HG03025 (cell line): ENCODE results near the gene ING1.
"Not testable (repeated sequence)": the region's sequence is repeated elsewhere in the genome, so short reads cannot be mapped to it uniquely, and the experiment has no call there.

Experiments
- ATAC-seq: cut with Tn5 transposase; IDR thresholded peaks from one replicate; pipeline ENCODE4 v1.9.1; 2021; ENCODE audit warnings: mild to moderate bottlenecking, moderate library complexity; ENCODE audit not compliant: unreplicated experiment, low FRiP score

The ING1 gene

DNA sequence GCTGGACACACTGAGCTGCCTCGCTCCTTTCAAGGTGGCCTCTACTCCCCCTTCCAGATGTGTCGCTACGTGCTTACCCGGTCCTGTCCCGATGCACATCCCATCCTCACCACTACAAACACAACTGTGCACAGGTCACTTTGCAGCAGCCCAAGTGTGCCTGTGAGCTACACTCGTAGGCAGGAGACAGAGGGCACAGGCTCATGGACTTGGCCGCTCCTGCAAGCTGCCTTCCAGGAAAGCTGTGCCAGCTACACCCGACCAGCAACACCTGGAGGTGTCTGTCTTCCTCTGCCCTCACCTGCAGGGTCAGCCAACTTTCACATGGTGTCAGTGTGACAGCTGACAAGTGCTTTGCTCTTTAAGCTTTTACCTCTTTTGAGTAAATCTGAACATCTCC lies 23.0 kb upstream of the ING1 start:
- no peak for ATAC-seq

DNA sequence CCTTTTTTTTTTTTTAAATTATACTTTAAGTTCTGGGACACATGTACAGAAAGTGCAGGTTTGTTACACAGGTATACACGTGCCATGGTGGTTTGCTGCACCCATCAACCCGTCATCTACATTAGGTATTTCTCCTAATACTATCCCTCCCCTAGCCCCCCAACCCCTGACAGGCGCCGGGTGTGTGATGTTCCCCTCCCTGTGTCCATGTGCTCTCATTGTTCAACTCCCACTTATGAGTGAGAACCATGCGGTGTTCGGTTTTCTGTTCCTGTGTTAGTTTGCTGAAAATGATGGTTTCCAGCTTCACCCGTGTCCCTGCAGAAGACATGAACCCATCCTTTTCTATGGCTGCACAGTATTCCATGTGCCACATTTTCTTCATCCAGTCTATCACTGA lies 17.7 kb upstream of the ING1 start:
- ATAC-seq: not testable (repeated sequence)

DNA sequence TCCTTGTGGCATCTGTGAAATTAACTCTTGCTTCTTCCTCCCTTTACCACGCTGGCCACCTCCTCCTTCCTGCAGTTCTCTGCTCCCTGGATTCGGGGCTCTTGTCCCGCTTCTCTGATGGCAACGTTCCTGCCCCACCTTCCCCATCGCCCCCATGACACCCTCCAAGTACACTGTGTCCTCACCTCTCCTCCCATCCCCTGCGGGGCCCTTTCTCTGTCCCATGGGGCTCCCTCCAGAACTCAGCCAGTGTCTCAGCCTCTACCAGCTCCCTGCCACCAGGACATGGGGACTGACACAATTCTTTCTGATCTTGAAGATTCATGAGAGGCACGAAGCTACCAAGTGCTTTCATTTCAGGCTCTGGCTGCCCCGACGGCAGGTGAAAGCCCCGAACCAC lies 16.7 kb upstream of the ING1 start:
- no peak for ATAC-seq

DNA sequence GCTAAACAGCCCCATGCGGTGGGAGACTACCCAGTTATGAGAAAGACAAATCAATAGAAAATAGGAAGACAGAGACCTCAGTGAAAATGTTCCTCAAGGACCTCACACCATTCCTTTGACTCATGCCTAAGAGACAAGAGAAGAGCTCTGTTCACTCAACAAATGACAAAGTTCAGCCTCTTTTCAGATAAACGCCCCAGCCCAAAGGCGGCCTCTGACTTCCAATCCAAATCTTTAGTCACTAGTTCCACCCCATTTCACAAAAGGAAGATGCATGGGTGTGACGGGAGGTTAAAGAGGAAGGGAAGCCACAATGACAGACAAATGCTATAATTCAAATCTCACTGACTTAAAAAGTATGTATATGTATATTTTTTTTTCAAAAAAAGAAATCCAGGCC lies 15.7 kb upstream of the ING1 start:
- ATAC-seq: no peak

DNA sequence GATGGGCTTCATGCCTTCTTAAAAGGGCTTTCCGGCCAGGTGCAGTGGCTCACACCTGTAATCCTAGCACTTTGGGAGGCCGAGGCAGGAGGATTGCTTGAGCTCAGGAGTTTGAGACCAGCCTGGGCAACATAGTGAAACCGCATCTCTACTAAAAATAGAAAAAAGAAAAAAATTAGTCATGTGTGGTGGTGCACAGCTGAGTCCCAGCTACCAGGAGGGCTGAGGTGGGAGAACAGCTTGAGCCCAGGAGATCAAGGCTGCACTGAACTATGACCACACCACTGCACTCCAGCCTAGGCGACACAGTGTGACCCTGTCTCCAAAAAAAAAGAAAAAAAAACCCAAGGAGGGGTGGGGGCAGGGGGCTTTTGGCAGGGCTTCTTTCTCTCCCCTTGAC lies 14.8 kb upstream of the ING1 start:
- ATAC-seq: no peak

DNA sequence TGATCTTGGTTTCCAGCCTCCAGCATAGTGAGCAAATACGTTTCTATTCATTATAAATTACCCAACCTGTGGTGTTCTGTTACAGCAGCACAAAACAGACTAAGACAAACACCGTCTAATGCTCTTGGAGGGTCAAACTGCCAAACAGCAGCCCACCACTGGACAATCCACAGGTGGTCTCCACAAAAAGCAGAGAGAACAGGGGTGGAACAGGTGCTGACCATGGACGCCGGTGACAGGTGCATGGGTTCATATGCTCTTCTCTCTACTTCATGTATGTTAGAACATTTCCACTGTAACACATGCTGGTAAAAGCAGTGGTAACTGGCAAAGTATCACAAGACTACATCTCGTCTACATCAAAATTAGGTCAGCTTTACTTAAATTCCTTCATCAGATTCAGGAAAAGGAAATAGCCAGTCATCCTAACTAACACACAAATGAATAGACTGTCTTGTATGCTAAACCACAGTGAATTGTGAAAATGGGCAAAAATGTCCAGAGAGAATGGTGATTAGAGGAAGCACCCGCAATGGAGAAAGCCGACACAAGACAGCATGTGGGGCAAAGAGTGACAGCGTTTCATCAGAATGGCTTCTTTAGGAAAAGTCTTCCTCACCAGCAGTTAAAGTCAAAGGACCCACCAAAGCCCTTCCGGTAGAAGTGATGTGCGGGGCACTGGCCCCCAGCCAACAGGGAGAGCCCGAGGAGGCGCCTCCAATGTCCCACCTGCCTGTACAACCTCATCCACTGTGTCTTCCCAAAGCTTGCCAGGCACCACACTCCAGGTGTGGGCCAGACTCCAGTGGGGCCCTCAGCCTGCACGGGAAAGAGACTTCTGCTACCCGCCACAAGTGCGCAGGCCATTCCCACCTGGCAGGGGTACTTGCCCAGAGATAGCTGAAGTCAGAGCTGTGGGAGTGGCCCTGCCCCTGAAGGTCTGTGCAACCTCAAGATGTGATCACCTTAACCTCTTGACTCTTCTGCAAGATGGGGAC lies 14.1 kb upstream of the ING1 start:
- ATAC-seq: no peak

DNA sequence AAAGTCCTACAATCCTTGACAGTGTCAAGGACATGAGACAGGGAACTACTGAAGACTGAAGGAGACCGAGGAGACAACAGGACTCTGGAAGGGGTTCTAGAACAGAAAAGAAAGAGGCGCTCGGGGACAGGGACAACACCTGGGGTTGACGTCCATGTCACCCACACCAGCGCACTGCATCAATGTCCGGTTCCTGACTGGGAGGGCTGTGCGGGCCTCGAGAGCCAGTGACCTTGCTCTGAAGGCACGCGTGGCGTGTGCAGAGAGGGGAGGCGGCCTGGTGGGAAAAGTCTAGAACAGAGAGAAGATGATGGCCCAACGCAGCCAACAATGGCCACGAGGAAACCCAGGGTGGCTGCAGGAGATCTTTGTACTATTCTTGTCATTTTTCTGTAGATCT lies 13.3 kb upstream of the ING1 start:
- ATAC-seq: no peak

DNA sequence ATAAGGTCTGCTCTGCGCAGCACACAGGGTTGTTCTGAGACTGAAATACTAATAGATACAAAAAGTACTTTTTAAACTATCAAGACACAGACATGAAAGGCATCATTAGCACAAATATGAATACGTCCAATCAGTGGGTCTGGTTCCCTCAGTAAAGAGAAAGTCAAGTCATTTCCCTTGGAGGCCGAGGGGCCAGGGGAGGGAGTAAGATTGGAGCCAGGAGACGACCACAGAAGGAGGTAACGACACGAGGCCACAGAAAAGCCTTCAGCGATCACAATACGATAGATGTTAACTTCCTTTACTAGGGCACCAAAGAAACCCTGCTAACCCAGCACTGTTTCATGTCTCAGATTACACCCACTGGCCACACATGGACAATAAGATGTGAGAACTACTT lies 12.9 kb upstream of the ING1 start:
- no peak for ATAC-seq

DNA sequence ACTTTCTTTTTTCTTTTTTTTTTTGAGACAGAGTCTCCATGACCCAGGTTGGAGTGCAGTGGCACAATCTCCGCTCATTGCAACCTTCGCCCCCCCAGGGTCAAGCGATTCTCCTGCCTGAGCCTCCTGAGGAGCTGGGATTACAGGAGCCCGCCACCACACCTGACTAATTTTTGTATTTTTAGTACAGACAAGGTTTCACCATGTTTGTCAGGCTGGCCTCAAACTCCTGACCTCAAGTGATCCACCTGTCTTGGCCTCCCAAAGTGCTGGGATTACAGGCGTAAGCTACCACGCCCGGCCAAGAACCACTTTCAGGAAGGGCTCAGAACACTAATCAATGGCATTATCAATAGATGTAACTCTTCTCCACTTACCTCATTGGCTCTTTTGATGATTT lies 12.4 kb upstream of the ING1 start:
- not testable (repeated sequence) for ATAC-seq

DNA sequence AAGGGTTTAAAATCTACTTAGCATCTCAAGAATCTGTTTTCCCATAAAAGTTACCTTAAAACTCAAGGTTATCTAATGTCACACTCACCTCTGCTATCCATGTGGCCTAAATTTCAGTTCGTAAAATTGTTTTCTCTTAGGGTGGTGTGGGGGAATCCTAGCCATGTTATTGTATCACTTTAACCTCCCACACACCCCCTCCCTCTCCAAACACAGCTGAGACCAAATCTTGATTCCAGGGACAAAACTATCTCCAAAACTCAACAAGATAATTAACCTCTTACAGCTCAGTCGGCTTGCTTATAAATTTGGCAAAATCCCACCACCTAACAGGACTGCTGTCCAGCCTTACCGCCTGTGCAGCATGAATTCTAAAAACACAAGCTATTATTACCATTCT lies 11.4 kb upstream of the ING1 start:
- no peak for ATAC-seq

DNA sequence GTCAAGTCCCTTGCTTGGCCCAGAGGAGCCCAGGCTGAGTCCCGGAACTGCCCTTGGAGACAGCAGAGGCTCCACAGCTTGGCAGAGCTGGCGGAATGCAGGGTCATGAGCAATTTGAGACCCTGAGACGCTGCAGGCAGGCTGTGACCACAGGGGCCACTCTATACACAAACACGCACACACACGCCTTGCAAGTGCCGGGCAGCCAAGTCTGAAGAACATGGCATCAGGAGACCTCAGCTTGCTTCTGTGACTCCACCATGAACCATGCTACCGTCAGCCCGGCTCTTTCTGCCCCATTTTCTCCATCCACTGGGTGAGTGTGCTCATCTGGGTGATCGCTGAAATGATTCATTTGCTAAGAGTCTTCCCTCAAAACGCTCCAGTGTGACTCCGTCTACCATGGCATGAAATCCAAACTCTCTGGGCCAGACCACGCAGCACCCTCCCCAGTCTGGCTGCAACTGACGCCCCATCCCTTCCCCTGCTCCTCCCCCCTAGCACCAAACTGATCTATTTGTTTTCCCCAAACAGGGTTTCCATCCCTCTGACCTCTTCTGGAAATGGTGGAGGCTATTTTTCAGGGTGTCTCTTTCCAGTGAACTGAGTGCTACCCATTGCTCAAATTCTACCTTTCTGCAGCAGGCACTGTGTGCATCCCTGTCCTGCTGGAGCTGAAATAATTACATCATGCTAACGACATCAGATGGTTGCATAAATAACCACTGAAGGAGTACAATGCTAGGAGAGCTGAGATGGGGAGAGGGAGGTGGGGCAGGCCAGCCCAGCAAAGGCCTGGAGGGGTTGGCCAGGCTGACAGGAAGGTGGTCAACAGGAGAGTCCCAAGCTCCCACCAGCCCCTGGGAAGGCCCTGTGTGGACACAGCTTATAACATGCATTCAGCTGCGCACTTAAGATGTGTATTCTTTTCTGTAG lies 10.6 kb upstream of the ING1 start:
- ATAC-seq: no peak

DNA sequence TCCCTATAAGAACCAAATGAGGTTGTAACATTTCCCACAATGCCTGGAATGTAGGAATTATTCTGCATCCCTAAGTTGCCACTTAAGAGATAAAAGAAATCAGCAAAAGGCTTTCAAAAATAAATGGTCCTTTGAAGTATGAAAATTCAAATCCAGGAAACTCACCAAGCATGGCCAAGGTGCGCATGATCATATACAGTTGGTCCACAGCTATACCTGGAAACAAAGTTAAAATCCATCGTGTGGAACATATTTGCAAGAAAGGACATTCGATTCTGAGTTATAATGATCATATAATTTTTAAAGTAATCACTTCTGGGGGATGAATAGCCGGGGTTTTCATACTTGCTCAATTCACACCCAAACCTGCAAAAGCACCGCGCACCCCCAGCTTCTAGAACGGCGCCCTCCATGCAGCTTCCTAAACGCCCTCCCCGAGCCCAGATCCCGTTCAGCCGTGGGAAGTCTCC lies 8.1 kb upstream of the ING1 start:
- ATAC-seq: no peak

DNA sequence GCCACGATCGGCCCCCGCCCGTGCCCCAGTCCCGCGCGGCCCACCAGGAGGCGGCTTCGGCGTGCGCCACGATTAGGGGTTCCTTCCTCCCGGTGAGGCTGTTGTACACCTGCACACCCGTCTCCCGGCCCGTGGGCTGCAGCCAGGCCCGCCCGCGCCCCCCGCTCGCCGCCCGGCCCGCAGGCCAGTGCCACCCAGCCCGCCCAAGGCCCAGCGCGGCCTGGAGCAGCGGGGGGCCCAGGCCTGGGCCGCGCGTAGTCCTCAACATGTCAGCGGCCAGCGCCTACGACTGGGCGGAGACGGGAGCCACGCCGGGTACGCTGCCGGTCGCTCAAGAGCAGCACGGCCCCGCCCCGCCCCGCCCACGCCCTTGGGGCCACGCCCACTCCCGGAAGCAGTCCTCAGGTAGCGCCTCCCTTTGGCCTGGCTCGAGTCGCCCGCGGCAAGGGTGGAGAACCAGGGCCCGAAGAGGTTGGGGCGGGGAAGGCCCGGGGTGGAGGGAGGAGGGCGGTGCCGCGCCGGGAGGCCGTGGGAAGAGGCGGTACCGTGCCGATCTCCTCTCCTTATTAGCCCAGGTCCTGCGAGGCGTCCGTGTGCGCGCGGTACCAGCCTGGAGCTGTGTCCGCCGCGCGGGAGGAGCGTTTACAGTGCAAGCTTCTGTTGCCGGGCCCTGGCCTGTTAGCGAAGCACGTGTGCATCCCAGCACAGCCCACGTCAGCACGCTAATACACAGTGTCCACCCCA lies 7.5 kb upstream of the ING1 start, which contains the start of gene CARS2:
Gene CARS2, minus strand, starts transcription at position 291 of the 744 bp plus-strand sequence. Its CDS starts 23 bp downstream, at position 268.
- peak; percentile 90 for ATAC-seq

DNA sequence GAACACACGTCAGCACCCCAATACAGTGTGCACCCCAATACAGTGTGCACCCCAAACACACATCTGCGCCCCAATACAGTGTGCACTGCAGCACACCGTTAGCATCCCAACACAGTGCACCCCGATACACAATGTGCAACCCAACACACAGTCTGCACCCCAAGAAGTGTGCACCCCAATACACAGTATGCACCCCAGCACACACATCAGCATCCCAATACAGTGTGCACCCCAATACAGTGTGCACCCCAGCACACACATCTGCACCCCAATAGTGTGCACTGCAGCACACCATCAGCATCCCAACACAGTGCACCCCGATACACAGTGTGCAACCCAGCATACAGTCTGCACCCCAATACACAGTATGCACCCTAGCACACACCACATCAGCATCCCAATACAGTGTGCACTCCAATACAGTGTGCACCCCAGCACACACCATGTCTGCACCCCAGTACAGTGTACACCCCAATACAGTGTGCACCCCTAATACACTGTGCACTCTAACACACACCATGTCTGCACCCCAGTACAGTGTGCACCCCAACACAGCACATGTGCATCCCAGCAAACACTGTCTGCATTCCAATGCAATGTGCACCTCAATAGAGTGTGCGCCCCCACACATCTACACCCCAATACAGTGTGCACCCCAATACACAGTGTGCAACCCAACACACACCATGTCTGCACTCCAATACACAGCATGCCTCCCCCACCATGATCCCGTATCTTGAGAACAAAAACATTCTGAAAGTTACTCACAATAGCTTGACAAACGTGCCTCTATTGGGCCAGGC lies 6.7 kb upstream of the ING1 start:
- peak; percentile 9 for ATAC-seq

DNA sequence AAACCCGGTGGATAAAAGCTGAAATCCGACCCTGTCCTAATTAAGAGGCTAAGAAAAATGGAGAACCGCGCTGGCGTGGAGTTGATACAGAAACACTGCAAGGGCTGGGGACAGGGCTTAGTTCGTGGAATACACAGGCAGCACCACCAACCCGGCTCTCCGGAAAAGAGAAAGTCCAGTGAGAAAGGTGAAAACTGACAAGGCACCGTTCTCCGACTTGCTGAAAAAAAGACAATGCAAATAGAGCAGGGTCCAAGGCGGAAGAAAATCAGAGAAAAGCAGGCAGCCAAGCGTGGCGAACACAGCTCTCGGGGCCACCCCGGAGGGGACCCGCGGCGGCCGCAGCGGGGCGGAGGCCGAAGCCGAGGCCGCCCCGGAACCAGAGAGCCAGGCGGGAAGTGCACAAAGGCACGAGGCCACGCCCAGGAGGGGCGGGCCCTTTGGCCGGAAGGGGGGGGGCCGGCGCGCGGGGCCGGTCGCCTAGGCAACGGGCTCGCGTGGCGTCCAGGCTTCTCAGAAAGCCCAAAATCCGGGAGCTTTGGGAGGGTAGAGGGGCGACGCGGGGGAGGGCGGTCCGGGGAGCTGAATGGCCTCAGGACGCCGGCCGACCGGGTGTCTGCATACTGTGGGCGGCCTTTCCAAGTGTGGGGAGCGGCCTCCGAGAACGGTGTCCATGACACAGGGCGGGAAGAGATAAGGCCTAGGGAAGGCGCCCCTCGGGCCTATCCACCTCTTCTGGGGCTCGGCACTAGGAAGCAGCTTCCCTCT lies 1.2 kb upstream of the ING1 start:
- ATAC-seq: peak; percentile 25

DNA sequence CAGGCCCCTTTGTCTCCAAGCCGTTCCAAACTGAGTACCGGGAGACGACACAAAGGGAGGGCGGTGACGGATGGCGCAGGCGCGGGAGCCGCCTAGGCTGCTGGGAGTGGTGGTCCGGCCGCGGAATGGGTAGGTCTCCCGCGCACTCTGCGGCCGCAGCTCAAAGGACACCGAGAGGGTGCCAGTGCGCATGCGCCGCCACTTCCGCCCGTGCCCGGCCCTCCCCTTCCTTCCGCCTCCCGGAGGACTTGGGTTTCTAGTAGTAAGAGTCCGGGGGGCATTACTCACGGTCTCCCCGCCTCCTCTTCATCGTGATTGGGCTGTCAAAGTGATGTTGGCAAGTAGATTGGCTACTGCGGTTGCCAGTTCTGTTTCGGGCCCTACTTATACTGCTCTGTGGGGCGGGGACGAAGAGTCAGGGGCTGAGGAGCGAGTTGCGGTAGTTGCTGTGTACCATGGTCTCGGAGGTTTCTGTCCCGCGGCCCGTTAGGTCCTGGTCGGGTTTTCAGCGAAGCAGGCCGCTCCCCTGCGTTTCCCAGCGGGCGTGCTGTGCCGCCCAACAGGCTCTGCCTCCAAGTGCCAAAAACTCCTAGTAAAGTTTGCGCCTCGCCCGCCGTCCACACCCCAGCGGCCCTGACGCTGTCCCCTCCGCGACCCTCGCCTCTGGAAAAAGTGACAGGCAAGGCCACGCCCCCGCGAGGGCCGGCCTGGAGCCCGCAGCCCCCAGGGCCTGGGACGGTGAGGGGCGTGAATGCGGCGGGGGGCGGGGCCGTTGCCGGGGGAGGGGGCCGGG lies 455 bp upstream of the ING1 start:
- peak; percentile 44 for ATAC-seq

DNA sequence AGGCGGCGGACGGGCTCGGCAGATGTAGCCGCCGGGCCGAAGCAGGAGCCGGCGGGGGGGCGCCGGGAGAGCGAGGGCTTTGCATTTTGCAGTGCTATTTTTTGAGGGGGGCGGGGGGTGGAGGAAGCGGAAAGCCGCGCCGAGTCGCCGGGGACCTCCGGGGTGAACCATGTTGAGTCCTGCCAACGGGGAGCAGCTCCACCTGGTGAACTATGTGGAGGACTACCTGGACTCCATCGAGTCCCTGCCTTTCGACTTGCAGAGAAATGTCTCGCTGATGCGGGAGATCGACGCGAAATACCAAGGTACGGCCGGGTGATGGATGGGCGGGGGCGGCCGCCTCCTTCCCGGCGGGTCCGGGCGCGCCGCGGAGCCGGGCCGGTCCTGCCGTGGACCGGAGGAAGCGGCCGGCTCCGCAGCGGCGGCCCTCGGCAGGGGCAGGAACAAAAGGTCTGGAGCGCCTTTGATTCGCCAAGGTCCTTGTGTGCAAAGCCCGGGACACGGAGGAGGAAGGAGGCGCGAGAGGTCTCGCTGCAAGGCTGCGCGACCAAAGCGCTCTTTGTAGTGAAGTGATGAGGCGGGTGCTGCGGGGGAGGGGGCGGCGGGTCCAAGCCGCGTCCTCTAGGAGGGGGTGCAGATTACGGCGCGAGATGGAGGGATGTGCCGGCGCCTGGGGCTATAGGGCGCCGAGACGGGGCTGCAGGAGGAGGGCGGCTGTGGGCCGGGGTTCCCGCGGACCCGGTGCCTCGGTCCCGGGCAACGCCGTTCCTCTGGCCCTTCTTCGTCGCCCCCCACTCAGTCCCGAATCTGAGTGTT lies 689 bp downstream of the ING1 start:
- no peak for ATAC-seq
